ENCODE measurements around the gene MEOX1. TPM values are rescaled to one million over a fixed set of nuclear protein-coding genes. Genes with fewer than 3 reads are reported as not detected.

Gene MEOX1
- total RNA-seq, 1 experiment from 2014 or later = not detected

- Histone ChIP-seq H3K4me2 (ENCODE audit: insufficient read depth, insufficient read length, low read length) (no peak overlapping the region), H3K4ac (ENCODE audit: low read depth, low read length) (no peak overlapping the region), H3K9ac (ENCODE audit: extremely low read depth, insufficient read length, low read length) (no peak overlapping the region), H4K20me1 (ENCODE audit: control insufficient read depth, insufficient read depth, insufficient read length) (peaks cover 5% of the 10 kb centered on the region), H3K4me1 (ENCODE audit: insufficient read depth, low read length) (no peaks in the 10 kb centered on the region), H3K79me1 (ENCODE audit: insufficient read depth, low read depth, low read length, poor library complexity, severe bottlenecking) (no peaks in the 10 kb centered on the region), H3T11ph (ENCODE audit: low read length) (no peak overlapping the region), H4K91ac (ENCODE audit: insufficient read length, low read depth, low read length) (no peak overlapping the region), H2BK5ac (ENCODE audit: insufficient read length, low read length) (no peak overlapping the region), H2BK15ac (ENCODE audit: low read depth, low read length) (no peak overlapping the region), H3K14ac (ENCODE audit: insufficient read depth, low read length) (peak overlapping the region; percentile 63), H2BK20ac (ENCODE audit: low read depth, low read length, poor library complexity, severe bottlenecking) (no peak overlapping the region), H3K18ac (ENCODE audit: insufficient read length, low read depth, low read length) (no peak overlapping the region), H3K27me3 (ENCODE audit: insufficient read depth, low read length) (no peaks in the 10 kb centered on the region), H3K23me2 (ENCODE audit: insufficient read length, low read depth, low read length, poor library complexity, severe bottlenecking) (peaks cover 3% of the 10 kb centered on the region), H2BK12ac (ENCODE audit: insufficient read length, low read depth, low read length) (no peak overlapping the region), H3K56ac (ENCODE audit: insufficient read length, low read depth, low read length) (no peak overlapping the region), H3K27ac (ENCODE audit: insufficient read length, low read depth, low read length) (no peak overlapping the region), H3K23ac (ENCODE audit: insufficient read length, low read depth, low read length) (no peak overlapping the region), H2AK5ac (ENCODE audit: insufficient read length, low read length) (no peak overlapping the region), H3K79me2 (ENCODE audit: insufficient read depth, low read length) (no peaks in the 10 kb centered on the region), H4K8ac (replicated peaks; ENCODE audit: insufficient read length, low read depth, low read length) (no peak overlapping the region), H4K5ac (ENCODE audit: insufficient read length, low read depth, low read length) (no peak overlapping the region), H2BK120ac (ENCODE audit: low read depth, low read length, poor library complexity, severe bottlenecking) (no peak overlapping the region), H3K9me3 (ENCODE audit: control insufficient read depth, low read depth, low read length) (no peaks in the 10 kb centered on the region), H2AFZ (ENCODE audit: low read length) (no peak overlapping the region)
- DNase-seq = no peak
- Mint-ChIP-seq H3K36me3 (ENCODE audit: insufficient read depth in 1 of 3, low read depth in 3 of 3) (no peaks in the 10 kb centered on the region), H3K27me3 (ENCODE audit: low read depth) (peaks cover 7% of the 10 kb centered on the region), H3K9me3 (no peaks in the 10 kb centered on the region), H3K27ac (no peak overlapping the region; a peak in 1 of 7 replicates), H3K4me3 (no peak overlapping the region), H3K4me1 (peaks cover 5 to 10% of the 10 kb centered on the region in 2 experiments)
- WGBS (ENCODE audit: extremely low coverage, insufficient read length, low lambda C conversion rate) = no CpG with 5 or more reads among the region's 13 CpGs
- no peak for TF ChIP-seq CTCF (conservative IDR thresholded peaks at IDR 0.05)
Observed at GRCh38 chr17:43634591-43635125, 27.1 kb downstream of the MEOX1 start.
